ENCODE results near the gene PRDM2.

GRCh38 chr1:13732971-13733667 is 33.1 kb downstream of the PRDM2 start:
- TF ChIP-seq CTCF (IDR thresholded peaks at IDR 0.05; ENCODE audit: insufficient read depth, low read length, poor library complexity, severe bottlenecking) (no peak), EZH2phosphoT487 (conservative IDR thresholded peaks at IDR 0.05; ENCODE audit: low read length) (no peak)

Measured in SU-DHL-6 (cell line).